Stimulated activated CD8-positive, alpha-beta memory T cell treated with anti-CD3 and anti-CD28 coated beads, Interleukin-4, amount 100 ng/mL, for 24 hours (primary cell): ENCODE data around the gene SART3.
"Not testable (repeated sequence)": the region's sequence is repeated elsewhere in the genome, so short reads cannot be mapped to it uniquely, and the experiment has no call there.

Experiments
- DNase-seq: peaks from one replicate; pipeline ENCODE4 v3.0.0-alpha.2; 2020; ENCODE audit warnings: low read depth

Gene SART3

DNA sequence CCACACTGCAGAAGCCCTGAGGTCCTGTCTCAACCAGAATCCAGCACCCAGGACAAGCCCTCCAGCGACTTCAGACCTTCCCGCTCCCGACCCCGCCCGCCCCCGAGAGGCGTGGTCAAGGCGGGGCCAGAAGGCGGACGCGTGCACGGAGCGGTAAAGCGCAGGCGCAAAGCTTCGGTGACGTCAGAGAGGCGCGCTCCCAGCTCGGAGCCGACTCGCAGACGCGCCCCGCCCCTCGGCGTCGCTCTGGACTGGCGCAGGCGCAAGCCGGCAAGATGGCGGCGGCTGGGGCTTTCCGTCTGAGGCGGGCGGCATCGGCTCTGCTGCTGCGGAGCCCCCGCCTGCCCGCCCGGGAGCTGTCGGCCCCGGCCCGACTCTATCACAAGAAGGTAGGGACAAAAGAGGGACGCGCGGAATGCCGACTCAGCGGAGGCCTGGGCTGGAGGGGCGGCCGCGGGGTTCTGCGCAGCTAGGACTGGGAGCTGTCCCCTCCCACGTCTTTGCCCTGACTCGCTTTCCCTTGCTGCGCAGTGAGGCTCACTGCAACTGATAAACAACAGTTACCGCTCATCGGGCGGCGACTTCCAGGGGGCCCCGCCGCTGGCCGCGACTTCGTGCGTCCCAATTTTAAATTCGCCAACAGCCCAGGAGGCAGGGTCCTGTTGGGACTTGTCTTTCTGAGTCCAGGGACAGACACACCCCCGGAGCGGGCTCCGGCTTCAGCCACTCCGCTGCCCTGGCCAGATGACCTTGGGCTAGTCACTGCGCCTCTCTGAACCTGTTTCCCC lies 1.6 kb upstream of the SART3 start, which contains the start of gene ISCU:
TSS of gene ISCU (plus strand) at position 249 of the 788 bp plus-strand sequence. CDS start at position 276, 27 bp downstream.
- DNase-seq, result peak; percentile 99

DNA sequence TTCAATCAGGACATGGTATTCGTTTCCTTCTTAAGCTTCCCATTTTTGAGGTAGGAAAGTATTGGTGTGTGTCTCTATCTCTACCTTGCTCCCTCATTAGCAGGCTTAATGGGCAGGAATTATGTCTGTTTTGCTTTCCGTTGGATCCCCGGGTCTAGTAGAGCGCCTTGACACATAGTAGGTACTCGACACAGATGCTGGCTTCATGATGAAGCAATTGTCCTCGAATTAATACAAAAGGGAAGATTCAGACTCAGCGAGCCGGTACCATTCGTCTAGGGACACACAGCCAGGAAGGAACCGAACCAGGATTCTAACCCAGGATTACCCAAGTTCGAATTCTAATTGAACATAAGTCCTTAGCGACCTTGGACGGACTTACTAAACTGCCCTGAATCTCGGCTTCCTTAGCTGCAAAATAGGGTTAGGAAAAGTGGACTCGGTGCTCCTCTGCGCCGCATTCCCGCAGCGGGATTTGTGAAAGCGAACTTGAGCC lies 927 bp upstream of the SART3 start:
- no peak for DNase-seq

DNA sequence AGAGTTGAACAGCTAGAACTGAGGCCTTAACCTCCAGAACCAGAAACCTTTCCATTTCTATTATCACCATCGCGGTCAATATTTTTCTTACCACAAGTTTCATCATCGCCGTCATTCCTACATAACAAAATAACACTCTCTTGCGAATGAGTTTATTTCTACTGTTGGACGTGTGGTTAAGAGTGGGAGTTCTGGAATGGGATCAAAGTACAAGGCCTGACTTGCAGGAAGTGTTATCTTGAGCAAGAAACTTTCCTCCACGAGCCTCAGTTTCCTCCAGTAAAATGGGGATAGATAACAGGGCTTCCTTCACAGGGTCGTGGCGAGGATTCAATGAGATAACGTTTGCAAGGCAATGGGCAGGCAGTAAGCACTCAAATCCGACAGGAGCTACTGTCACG lies 652 bp downstream of the SART3 start:
- no peak for DNase-seq

DNA sequence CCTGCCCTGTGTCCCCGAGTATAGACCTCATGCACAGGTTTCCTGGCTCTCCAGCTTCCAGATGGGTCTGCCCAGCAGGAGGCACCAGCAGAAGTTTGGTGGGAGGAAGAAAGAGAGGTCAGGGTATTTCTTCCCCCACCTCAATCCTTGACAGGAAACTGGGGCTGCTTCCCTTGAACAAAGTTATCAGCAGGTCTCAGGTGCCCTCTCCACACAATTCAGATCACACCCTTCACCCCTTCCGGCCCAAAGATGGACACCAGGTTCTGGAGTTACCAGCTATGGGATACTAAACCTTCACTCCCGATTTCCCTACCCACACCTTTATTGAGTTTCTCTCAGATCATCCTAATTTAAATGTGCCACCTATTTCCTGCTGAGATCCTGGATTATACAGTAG lies 1.2 kb downstream of the SART3 start:
- no peak for DNase-seq

DNA sequence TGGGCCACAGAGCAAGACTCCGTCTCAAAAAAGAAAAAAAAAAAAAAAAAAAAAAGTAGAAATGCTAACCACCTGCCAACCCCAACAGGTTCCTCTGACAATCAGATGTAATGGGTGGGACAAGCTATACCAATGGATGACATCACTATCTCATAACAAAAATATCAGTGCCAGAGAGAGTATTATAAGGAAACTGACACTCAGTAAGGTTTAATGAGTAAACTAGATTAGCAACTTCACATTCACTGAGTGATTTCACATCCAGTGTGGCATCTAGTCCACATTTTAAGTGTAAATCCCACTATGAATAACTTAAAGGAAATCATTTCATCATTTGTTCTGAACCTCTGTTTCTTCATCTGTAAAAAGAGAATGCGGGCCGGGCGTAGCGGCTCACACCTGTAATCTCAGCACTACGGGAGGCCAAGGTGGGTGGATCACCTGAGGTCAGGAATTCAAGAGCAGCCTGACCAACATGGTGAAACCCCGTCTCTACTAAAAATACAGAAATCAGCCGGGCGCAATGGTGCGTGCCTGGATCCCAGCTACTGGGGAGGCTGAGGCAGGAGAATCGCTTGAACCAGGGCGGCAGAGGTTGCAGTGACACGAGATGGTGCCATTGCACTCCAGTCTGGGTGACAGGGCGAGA lies 1.8 kb downstream of the SART3 start:
- DNase-seq, result no peak

DNA sequence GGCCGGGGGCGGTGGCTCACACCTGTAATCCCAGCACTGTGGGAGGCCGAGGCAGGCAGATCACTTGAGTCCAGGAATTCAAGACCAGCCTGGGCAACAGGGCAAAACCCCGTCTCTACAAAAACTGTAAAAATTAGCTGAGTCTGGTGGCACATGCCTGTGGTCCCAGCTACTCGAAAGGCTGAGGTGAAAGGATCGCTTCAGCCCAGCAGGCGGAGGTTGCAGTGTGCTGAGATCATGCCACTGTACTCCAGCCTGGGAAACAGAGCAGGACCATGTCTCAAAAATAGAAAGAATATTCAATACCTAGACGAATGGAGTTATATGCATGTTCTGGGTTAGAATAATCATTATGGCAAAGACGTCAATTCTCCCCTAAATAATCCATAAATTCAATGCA lies 5.6 kb downstream of the SART3 start:
- DNase-seq, result not testable (repeated sequence)

DNA sequence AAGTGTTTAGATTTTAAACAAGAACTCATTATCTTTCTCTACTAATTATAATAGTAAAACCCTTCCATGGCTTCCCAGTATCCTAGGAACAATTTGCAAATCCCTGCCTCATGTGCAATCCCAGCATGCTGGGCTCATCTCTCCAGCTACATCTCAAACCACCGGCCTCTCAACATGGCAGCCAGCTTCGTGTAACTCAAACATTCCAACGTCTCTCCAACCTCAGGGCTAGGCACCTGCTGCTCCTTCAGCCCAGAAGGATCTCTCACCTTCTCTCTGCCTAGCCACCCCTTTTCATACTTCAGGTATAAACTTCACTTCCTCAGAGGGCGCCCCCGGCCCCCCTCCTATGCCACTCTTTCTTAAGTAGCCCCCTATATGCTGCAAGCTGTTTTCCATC lies 7.2 kb downstream of the SART3 start:
- DNase-seq, result no peak

DNA sequence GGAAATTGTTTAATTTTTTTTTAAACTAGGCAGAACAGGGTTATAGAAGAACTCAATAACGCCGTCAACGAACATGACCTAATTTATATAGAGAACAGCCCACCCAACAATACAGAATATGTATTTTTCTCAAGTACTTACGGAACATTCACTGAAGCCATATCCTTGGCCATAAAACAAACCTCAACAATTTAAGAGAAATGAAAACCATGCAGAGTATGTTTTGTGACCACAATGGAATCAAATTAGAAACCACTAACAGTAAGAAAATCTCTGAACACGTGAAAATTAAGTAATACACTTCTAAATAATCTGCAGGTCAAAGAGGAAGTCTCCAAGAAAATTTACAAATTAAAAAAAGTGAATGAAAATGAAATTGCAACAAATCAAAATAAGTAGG lies 9.4 kb downstream of the SART3 start:
- DNase-seq, result no peak

DNA sequence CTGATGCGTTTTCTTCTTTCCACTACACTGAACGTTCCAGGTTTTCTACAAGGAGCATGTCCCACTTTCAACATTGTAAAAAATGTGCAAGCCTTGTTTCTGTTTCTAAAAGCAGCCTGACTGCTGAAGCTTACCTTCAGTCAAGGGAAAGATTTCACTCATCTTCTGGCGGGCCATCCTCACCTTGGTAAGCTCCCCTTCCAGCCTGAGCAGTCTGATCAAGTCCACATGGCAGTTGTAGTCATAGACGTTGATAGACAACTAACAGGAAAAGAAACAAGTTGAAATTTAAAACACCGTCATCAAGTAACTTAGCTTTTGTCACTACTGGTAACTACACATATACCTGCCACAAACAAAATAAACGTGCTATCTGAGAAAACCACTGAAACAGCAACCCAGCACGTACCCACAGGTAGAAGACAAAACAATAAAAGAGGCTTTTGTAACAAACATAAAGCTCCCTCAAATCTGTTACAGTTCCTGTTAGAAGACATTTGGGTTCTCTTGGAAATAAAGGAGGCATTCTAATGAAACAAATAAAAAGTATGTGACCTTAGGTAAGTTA lies 11.9 kb downstream of the SART3 start:
- DNase-seq, result no peak

DNA sequence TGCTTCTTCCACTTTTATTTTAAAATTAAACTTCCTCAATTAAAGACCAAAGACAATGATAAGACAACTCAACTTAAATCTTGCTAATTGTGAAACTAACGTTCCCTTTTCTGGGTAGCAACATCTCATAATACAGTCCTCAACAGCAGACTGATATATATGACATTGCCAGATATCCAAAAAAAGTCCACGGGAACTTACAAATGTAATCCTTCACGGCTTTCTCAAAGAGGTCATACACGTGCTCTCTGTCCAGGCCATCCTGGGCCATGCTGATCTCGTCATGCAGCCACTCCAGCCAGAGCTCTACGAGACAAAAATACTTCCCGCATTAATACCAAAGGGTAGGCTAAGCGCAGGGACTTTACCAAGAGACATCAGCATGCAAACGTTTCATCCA lies 13.3 kb downstream of the SART3 start:
- no peak for DNase-seq

DNA sequence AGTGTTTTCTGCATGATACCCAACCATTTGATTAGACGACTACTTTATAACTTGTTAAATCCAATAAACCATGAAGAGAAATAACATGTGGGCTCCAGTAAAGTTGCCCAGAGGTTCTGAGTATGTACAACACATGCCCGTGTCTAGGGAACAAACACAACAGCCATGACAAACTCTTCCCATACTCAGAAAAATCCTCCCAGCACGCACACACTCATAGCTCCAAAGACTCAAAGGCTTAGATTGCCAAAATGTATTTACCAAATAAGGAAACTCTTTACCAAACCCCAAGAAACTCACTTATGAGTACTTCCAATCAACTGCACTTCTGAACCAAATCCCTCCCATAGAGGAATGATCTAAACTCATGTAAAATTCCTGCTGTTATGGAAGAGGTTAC lies 17.3 kb downstream of the SART3 start:
- DNase-seq, result no peak

DNA sequence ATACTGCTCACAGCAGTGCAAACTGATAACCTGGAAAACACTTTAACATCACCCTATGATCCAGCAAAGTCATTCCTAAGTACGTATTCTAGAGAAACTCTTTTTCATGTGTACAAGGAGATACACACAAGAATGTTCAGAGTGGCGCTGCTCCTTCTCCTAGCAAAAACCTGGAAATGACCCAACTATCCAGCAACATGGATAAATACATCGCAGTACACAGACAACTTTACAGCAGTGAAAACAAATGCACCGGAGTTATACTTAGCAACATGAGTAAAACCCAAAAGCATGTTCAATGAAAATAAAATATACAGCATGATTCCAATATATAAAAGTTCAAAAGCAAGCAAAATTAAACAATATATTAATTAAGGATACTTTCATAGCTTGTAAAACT lies 18.7 kb downstream of the SART3 start:
- no peak for DNase-seq

DNA sequence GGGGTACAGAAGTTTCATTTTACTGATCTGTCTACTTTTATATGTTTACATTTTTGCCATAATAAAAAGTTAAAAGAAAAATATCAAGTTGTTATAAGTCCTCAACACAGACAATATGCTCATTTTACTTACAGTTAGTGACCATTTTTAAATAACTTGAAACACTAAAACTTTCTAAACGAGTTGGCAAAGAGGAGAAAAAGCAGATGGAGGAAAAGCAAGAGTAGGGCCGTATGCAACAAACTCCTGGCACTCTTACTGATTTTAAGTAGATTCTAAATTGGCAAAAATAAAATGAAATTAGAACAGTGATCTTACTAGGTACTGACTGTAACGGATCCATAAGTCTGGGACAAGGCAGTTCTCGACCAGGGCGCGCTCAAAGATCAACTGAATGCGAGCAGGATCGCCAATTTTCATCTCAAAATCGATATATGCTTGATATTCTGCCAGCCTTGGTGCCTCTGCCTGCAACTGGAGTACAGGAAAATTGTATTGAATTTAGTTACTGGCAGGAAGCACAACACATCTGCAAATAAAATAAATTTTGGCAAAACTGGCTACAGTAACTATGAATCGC lies 22.3 kb downstream of the SART3 start:
- no peak for DNase-seq

DNA sequence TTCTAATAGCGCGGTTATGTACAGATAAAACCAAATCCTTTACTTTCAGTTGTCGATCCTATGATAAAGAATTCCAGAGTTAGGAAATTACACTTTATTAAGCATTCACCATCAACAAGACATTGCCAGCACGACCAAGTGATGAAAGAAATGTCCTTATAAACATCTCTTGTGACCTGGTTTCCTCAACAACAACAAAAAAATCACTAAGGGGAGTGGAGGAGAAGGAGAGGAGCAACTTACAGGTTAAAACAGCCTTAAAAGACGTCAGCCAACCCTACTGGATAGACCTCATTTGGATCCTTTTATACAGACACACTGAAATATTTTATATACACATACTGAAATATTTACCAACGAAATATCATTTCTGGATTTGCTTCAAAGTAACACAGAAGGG lies 22.8 kb downstream of the SART3 start:
- DNase-seq, result no peak

DNA sequence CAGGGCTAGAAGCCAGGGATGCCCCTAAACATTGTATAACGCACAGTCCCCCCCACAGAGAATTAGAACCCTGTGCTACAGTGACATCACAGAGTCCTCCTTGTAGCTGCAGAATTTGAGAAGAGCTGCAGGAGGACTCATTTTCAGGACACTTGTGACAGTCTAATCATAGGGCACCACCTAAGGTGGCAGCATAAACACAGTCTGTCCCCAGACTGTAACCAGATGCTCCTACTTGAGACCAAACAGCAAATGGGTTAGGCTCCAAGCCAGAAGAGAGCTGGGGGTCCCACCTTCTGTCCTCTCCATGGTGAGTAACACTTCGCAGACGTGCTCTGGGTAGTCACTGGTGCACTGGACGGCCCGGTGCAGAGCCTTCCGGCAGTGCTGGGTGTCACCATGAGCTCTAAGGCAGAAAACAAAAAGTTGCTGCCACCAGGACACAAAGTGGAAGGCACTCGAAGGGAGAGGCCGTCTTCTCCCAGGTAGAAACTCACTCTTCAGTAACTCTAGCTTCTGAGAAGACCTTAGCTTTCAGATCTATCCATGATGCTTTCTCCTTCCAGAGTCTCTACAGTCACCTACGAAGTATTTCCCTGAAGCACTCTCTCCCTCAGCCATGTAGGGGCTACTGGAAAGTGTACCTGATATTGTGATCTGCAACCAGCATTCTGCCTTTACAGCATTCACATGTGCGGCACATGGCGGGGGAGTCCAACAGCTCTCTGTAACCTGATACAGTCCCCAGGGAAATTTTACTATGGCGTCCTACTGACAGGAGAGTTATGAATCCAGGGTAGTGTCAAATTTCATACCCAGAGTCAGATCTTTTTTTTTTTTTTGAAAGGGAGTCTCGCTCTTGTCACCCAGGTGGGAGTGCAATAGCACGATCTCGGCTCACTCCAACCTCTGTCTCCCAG lies 28.8 kb downstream of the SART3 start:
- DNase-seq, result no peak

DNA sequence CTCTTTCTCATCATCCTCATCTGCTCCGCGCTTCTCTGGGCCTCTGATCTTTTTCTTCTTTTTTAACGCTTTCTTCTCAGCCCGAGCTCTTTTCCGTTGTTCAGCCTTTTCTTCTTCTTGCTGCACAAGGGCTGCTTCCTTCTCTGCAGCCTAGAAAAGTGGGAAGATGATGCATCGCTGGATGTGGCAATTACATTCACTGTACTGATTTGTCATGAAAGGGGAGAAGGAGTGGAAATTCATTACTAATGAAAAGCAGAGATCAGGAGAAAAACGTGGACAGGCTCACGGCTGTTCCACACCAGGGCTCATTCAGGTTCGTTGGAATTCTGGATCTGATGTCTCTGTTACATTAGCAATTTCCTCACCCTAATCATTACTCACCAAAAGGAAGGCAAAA lies 30.8 kb downstream of the SART3 start:
- no peak for DNase-seq

DNA sequence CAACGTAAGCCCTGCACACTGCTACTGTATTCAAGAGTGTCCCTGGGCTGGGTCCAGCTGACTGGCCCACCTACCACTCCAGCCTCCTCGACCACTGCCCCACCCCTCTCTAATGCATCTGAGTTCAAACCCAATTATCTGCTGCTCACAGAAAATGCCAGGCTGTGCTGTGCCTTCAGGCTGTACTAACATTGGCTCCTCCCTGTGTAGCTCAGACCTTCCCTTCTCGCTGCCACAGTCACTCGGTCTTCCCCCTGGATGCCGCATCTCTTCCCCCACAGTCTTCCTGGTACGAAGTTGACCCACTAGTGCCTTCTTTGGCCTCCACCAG lies 33.8 kb downstream of the SART3 start:
- no peak for DNase-seq

DNA sequence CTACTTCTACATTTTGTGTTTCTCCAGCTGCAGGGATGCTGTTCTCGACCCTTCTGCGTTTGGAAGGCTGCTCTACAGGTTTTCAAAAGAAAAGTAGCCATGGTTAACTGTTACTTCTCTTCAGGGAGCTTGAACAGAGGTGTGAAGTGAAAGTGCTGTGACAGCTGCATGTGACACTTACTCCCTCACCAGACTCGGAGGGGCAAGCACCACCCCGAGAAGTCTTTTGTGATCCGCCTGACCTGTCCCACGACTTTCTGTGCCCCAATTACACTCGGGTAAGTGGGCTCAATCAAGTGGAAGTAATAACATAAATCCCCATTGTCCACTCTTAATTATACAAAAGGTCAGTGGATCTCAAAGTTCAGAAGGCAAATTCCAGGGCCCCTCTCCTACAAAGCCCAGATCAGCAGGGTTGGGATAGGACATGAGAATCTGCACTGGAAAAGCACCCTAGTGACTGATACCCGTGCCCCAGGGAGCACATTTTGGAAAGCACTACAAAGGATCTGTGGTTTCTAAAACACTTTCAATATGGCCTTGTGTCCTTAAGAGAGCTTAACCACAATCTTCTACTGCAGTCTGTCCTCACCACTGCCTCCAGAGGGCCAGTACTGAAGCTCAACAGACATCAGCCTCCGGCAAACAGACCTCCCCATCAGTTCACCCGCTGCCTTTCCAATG lies 34.3 kb downstream of the SART3 start:
- DNase-seq, result no peak

DNA sequence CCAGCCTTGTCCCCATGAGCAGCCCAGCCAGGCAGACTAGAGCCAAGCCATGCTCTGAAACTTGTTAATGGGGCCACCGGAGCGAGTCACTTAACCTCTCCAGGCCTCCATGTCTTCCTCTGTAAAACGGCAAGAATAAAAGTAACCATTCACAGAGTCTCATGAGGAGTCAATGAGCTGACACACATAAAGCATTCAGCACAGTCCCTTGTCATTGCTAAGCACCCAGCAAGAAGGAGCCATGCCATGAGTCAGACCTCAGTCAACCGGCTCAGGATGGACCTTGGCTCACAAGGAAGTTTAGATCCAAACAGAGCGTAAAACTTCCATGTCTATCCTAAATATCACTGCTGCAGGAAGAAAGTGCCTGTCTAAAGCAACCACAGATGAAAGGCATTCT lies 35.3 kb downstream of the SART3 start:
- DNase-seq, result no peak

DNA sequence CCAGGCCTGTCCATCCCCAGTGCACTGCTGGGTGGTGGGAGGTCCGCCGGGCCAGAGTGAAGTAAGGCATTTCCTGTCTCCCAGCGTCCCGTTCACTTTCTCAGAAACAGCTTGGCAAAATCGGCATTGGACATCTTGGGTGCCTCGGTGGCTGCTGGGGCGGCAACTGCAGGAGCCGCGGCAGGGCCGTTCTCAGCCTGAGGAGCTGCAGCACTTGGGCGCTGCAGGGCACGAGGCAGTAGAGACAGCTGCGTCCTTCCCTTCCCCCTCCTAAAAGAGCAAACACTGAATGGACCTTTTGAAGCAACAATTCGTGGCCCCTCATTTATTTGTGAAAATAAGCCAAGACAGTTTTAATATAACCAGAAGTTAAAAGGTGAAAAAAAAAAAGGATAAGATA lies 37.6 kb downstream of the SART3 start:
- no peak for DNase-seq

DNA sequence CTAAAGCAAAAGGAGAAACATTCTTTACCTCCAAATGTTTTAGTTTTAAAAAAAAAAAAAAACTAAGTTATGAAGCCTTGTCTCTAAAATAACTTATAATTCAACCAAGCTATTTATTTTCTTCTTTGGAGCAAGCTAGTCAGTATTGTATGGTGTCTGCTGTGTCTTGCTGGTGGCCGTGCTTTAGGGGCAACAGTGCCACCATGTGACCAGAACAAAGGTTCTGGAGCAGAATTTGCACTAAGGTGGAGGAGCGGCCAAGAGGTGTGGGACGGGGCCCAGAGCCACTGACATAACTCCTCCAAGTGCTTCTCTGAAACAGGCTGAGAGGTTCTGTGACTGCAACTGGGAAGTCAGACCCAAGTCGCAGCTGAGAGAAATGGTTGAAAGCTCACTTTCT lies 41.4 kb downstream of the SART3 start:
- DNase-seq, result no peak
